HEK293 (cell line): Measurements from ENCODE around the gene TRIM29.

ENCODE experiments used
- CTCF ChIA-PET: fragments of 350-600 bp; formaldehyde crosslinking; extraction: SDS; loops from one replicate; lab custom pipeline; 2021; ENCODE audit warnings: antibody characterized with exemption; lab: Yijun Ruan, JAX
- POLR2A ChIA-PET: fragments of 300-600 bp; formaldehyde crosslinking; extraction: SDS; loops from one replicate; lab custom pipeline; 2020; ENCODE audit warnings: antibody characterized with exemption, inconsistent platforms; lab: Yijun Ruan, JAX
- H3K27ac ChIP-seq: fragments of 200-500 bp; sonication (Bioruptor generic); 2 replicates; pipeline ENCODE4 v1.5.1; 2014; ENCODE audit warnings: low read depth, low read length, control low read depth, inconsistent platforms; ENCODE audit errors: extremely low read depth
- H3K36me3 ChIP-seq, 2 experiments: fragments of 200-500 bp in 1 of 2; sonication (Bioruptor generic) in 1 of 2; 1 replicate in 1 of 2; 2 replicates in 1 of 2; pipeline ENCODE4 v1.5.1; 2014 to 2017; ENCODE audit warnings: inconsistent platforms in 2 of 2, low read length in 2 of 2; ENCODE audit not compliant: control insufficient read depth in 2 of 2, insufficient read depth in 1 of 2
- H3K4me1 ChIP-seq: fragments of 200-500 bp; sonication (Bioruptor generic); 2 replicates; pipeline ENCODE4 v1.5.1; 2014; ENCODE audit warnings: mild to moderate bottlenecking, low read length, inconsistent platforms; ENCODE audit not compliant: control insufficient read depth, insufficient read depth
- H3K4me3 ChIP-seq: 2 replicates; pipeline ENCODE4 v1.5.1; 2011; ENCODE audit warnings: low read depth, mild to moderate bottlenecking, control low read depth, low read length, moderate library complexity
- H3K9me3 ChIP-seq: fragments of 200-500 bp; sonication (Bioruptor generic); 2 replicates; pipeline ENCODE4 v1.5.1; 2014; ENCODE audit warnings: low read depth, low read length, inconsistent platforms; ENCODE audit not compliant: control insufficient read depth, insufficient read depth
- FEZF1 ChIP-seq: fragments of 450-650 bp; formaldehyde crosslinking; IDR thresholded peaks from 2 replicates; pipeline ENCODE4 v1.5.1; 2016; ENCODE audit warnings: missing biosample characterization, missing genetic modification characterization
- KLF7 ChIP-seq: fragments of 450-650 bp; formaldehyde crosslinking; IDR thresholded peaks from 2 replicates; pipeline ENCODE4 v1.5.1; 2016; ENCODE audit warnings: missing biosample characterization, missing genetic modification characterization, borderline replicate concordance
- REPIN1 ChIP-seq: fragments of 450-650 bp; formaldehyde crosslinking; IDR thresholded peaks from 2 replicates; pipeline ENCODE4 v1.5.1; 2017; ENCODE audit warnings: missing biosample characterization, missing genetic modification characterization, low read depth
- ZFP69B ChIP-seq: fragments of 450-650 bp; formaldehyde crosslinking; IDR thresholded peaks from 2 replicates; pipeline ENCODE4 v1.5.1; 2016; ENCODE audit warnings: missing biosample characterization, missing genetic modification characterization
- ZNF157 ChIP-seq: fragments of 450-650 bp; formaldehyde crosslinking; IDR thresholded peaks from 2 replicates; pipeline ENCODE4 v1.5.1; 2016; ENCODE audit warnings: missing biosample characterization, missing genetic modification characterization
- ZNF341 ChIP-seq: fragments of 450-650 bp; formaldehyde crosslinking; IDR thresholded peaks from 2 replicates; pipeline ENCODE4; 2016; ENCODE audit warnings: low read depth, missing biosample characterization, missing genetic modification characterization
- ZNF404 ChIP-seq: fragments of 450-650 bp; formaldehyde crosslinking; IDR thresholded peaks from 2 replicates; pipeline ENCODE4 v1.5.1; 2017; ENCODE audit warnings: missing biosample characterization, missing genetic modification characterization
- ZNF555 ChIP-seq: fragments of 450-650 bp; formaldehyde crosslinking; conservative IDR thresholded peaks from 2 replicates; pipeline ENCODE4 v1.5.1; 2017; ENCODE audit warnings: missing biosample characterization, mild to moderate bottlenecking, missing genetic modification characterization, inconsistent platforms
- ZNF623 ChIP-seq: fragments of 450-650 bp; formaldehyde crosslinking; IDR thresholded peaks from 2 replicates; pipeline ENCODE4 v1.5.1; 2016; ENCODE audit warnings: missing biosample characterization, missing genetic modification characterization
- ZNF654 ChIP-seq: fragments of 450-650 bp; formaldehyde crosslinking; IDR thresholded peaks from 2 replicates; pipeline ENCODE4 v1.5.1; 2016; ENCODE audit warnings: low read depth, missing biosample characterization, missing genetic modification characterization
- ZNF670 ChIP-seq: fragments of 450-650 bp; formaldehyde crosslinking; IDR thresholded peaks from 2 replicates; pipeline ENCODE4 v1.5.1; 2016; ENCODE audit warnings: missing biosample characterization, missing genetic modification characterization, low read depth
- ZNF701 ChIP-seq: fragments of 450-650 bp; formaldehyde crosslinking; IDR thresholded peaks from 2 replicates; pipeline ENCODE4 v1.5.1; 2016; ENCODE audit warnings: missing biosample characterization, missing genetic modification characterization
- ZNF776 ChIP-seq: fragments of 450-650 bp; formaldehyde crosslinking; IDR thresholded peaks from 2 replicates; pipeline ENCODE4 v1.5.0; 2017; ENCODE audit warnings: missing biosample characterization, missing genetic modification characterization, borderline replicate concordance
- ZNF791 ChIP-seq: fragments of 450-650 bp; formaldehyde crosslinking; IDR thresholded peaks from 2 replicates; pipeline ENCODE4 v1.5.1; 2016; ENCODE audit warnings: missing biosample characterization, missing genetic modification characterization
- ZNF843 ChIP-seq: fragments of 450-650 bp; formaldehyde crosslinking; IDR thresholded peaks from 2 replicates; pipeline ENCODE4 v1.5.1; 2016; ENCODE audit warnings: missing biosample characterization, missing genetic modification characterization
- TF ChIP-seq, protein P1 (sequence below): fragments of 450-650 bp; formaldehyde crosslinking; IDR thresholded peaks from 2 replicates; pipeline ENCODE4 v1.5.1; 2016; ENCODE audit warnings: missing biosample characterization, missing genetic modification characterization
- TF ChIP-seq, protein P2 (sequence below): fragments of 450-650 bp; formaldehyde crosslinking; IDR thresholded peaks from 2 replicates; pipeline ENCODE4 v1.5.1; 2017; ENCODE audit warnings: missing biosample characterization, missing genetic modification characterization
- TF ChIP-seq, protein P3 (sequence below): fragments of 450-650 bp; formaldehyde crosslinking; IDR thresholded peaks from 2 replicates; pipeline ENCODE4 v1.5.1; 2016; ENCODE audit warnings: missing biosample characterization, missing genetic modification characterization, low read depth

The TRIM29 gene

DNA sequence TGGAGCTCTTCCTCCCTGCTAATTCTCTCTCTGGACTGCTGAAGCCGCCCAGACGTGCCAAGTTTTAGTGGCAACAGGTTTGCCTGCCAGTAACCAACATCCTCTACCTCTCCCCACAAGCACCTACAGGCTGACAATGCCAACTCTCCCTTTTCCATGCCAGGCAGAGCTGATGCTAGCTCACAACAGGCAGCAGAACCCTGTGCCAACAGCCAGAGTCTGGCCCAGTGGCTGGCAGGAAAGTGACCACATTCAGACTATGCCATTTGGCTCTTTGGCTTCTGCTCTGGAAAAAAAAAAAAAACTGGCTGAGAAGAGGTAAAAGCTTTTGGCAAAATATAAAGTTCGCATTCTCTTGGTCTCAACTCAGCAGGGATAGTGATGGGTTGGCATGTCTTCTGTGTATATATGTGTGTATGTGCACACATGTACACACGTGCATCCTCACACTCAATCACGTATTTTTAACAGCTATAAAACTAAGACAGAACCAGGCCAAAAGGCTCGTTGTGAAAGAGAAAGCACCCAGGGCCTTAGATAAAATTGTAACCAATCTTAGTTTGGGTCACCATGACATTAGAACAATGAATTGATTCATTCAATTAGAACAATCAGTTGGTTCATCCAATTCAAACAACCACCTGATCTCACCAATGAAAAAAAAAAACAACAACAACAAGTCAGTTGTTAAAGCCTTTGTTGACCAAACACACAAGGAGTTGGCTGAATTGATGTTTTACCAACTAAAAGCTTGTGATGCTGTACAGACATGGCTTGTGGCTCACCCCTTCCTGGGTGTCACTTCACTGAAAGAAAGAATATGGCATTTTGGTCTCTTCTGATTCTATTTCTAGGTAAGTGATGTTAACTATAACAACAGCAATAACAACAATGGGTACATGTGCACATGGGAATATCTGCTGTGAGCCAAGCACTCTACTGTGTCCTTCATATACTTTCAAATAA, 48.6 kb downstream of the TRIM29 start:
- H3K4me3 ChIP-seq = no peak overlapping the region
- H3K4me1 ChIP-seq = no peaks in the 10 kb centered on the region
- POLR2A ChIA-PET = no interaction called here
- no peak overlapping the region for H3K27ac ChIP-seq
- TF ChIP-seq, protein P1, sequence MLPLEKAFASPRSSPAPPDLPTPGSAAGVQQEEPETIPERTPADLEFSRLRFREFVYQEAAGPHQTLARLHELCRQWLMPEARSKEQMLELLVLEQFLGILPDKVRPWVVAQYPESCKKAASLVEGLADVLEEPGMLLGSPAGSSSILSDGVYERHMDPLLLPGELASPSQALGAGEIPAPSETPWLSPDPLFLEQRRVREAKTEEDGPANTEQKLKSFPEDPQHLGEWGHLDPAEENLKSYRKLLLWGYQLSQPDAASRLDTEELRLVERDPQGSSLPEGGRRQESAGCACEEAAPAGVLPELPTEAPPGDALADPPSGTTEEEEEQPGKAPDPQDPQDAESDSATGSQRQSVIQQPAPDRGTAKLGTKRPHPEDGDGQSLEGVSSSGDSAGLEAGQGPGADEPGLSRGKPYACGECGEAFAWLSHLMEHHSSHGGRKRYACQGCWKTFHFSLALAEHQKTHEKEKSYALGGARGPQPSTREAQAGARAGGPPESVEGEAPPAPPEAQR (tag by site-specific recombination) = no peak
- no peak for TF ChIP-seq ZNF701 (tag by site-specific recombination)
- TF ChIP-seq ZNF341 (tag by site-specific recombination) = no peak
- TF ChIP-seq ZNF670 (tag by site-specific recombination) = no peak
- TF ChIP-seq ZNF404 (tag by site-specific recombination) = no peak
- no peak for TF ChIP-seq ZNF555 (tag by site-specific recombination)
- no peak for TF ChIP-seq ZNF623 (tag by site-specific recombination)
- TF ChIP-seq ZNF791 (tag by site-specific recombination) = no peak
- no peak for TF ChIP-seq FEZF1 (tag by site-specific recombination)
- TF ChIP-seq ZNF654 (tag by site-specific recombination) = no peak
- TF ChIP-seq ZNF157 (tag by site-specific recombination) = no peak
- TF ChIP-seq ZNF776 (tag by site-specific recombination) = no peak
- TF ChIP-seq, protein P2, sequence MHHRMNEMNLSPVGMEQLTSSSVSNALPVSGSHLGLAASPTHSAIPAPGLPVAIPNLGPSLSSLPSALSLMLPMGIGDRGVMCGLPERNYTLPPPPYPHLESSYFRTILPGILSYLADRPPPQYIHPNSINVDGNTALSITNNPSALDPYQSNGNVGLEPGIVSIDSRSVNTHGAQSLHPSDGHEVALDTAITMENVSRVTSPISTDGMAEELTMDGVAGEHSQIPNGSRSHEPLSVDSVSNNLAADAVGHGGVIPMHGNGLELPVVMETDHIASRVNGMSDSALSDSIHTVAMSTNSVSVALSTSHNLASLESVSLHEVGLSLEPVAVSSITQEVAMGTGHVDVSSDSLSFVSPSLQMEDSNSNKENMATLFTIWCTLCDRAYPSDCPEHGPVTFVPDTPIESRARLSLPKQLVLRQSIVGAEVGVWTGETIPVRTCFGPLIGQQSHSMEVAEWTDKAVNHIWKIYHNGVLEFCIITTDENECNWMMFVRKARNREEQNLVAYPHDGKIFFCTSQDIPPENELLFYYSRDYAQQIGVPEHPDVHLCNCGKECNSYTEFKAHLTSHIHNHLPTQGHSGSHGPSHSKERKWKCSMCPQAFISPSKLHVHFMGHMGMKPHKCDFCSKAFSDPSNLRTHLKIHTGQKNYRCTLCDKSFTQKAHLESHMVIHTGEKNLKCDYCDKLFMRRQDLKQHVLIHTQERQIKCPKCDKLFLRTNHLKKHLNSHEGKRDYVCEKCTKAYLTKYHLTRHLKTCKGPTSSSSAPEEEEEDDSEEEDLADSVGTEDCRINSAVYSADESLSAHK (tag by site-specific recombination) = no peak
- TF ChIP-seq, protein P3, sequence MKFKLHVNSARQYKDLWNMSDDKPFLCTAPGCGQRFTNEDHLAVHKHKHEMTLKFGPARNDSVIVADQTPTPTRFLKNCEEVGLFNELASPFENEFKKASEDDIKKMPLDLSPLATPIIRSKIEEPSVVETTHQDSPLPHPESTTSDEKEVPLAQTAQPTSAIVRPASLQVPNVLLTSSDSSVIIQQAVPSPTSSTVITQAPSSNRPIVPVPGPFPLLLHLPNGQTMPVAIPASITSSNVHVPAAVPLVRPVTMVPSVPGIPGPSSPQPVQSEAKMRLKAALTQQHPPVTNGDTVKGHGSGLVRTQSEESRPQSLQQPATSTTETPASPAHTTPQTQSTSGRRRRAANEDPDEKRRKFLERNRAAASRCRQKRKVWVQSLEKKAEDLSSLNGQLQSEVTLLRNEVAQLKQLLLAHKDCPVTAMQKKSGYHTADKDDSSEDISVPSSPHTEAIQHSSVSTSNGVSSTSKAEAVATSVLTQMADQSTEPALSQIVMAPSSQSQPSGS (tag by site-specific recombination) = no peak
- no peaks in the 10 kb centered on the region for H3K36me3 ChIP-seq
- CTCF ChIA-PET = interaction anchor here (0.7 to 2.2 kb wide), 3 partner anchors 10 to 254 kb away, joined by 3 to 11 read pairs (median 3); no protein-coding TSS in a partner anchor
- H3K9me3 ChIP-seq = no peaks in the 10 kb centered on the region

DNA sequence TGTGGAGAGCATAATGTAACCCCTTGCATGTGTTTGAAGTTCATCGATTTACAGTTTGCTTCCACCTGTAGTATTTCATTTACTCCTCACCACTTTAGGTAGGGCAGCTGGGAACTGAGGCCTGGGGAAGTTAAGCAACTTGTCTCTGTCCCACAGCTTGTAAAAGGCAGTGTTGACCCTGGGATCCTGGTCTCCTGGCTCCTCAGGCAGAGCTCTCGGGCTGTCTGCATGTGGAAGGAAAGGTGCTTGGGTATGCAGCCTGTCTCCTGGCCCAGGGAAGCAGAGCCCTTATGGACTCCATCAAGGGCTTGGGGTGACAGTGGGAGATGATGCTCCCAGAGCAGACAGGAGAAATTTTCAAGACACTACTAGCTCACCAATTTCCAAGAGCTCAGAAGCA, 49.9 kb downstream of the TRIM29 start:
- no peak overlapping the region for H3K27ac ChIP-seq
- ChIA-PET CTCF (interaction anchor here (1.0 to 2.2 kb wide), 4 partner anchors 9 to 20 kb away, joined by 3 to 11 read pairs (median 4); no protein-coding TSS in a partner anchor), POLR2A (no interaction called here)
- H3K9me3 ChIP-seq = no peaks in the 10 kb centered on the region
- no peak overlapping the region for H3K4me3 ChIP-seq
- H3K36me3 ChIP-seq = no peaks in the 10 kb centered on the region
- TF ChIP-seq, protein P1 (tag by site-specific recombination) = no peak
- TF ChIP-seq REPIN1 (tag by site-specific recombination) = no peak
- no peak for TF ChIP-seq KLF7 (tag by site-specific recombination)
- no peak for TF ChIP-seq ZFP69B (tag by site-specific recombination)
- no peak for TF ChIP-seq ZNF843 (tag by site-specific recombination)
- TF ChIP-seq, all 188 proteins: peak for 0
- H3K4me1 ChIP-seq = no peaks in the 10 kb centered on the region
